ENCODE measurements around the gene PFN1.
A peak's percentile ranks its signal among the peaks of the same experiment; 100 is the strongest.

Gene PFN1

DNA sequence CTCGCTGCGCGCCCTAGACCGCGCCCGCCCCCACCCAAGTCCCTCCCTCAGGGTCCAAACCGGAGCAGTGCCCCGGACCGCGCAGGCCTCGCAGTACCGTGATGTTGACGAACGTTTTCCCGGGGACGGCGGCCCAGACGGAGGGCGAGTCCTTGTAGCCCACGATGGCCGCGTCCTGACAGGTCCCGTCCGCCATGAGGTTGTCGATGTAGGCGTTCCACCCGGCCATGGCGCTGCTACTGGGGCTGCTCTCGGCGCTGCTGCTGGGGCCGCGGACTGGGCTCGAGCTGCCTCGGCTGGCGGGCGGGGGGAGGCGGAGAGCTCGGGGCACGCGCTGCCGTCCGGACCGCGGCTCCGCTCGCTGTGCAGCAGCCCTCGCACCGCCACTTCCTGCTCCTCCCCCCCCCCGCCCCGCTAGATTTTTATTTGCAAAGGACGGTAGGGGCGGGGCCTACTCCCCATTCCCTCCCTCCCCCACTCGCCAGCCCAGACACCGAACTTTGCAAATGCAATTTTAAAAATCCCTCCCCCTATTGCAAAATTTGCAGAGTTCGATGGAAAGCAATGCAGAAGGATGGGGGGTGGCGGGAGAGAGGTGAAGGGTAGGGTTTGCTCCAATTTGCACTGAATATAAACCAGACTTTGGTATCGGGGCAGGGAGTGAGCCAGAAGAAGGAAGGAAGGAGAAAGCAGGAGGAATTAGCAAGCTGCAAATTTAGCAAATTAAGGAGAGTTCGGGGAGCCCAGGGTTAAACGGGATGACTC, at the start of gene PFN1:
Gene PFN1 (minus strand): TSS at position 365 of the 765 bp plus-strand sequence. CDS start 136 bp downstream, at position 229.
- TF ChIP-seq, protein P1, sequence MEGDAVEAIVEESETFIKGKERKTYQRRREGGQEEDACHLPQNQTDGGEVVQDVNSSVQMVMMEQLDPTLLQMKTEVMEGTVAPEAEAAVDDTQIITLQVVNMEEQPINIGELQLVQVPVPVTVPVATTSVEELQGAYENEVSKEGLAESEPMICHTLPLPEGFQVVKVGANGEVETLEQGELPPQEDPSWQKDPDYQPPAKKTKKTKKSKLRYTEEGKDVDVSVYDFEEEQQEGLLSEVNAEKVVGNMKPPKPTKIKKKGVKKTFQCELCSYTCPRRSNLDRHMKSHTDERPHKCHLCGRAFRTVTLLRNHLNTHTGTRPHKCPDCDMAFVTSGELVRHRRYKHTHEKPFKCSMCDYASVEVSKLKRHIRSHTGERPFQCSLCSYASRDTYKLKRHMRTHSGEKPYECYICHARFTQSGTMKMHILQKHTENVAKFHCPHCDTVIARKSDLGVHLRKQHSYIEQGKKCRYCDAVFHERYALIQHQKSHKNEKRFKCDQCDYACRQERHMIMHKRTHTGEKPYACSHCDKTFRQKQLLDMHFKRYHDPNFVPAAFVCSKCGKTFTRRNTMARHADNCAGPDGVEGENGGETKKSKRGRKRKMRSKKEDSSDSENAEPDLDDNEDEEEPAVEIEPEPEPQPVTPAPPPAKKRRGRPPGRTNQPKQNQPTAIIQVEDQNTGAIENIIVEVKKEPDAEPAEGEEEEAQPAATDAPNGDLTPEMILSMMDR (IDR thresholded peaks at IDR 0.05), result no peak
- peak within 1 kb of the TSS; percentile 92 for H3K27ac ChIP-seq
- H3K79me2 ChIP-seq, result peaks cover 4% of the 10 kb centered on the region
- H3K9ac ChIP-seq, result peak within 1 kb of the TSS; percentile 94
- H3K9me3 ChIP-seq (ENCODE audit: control insufficient read depth, low read length), result no peaks in the 10 kb centered on the region
- peak within 1 kb of the TSS; percentile 79 for H3K4me2 ChIP-seq (ENCODE audit: low read length)
- no peaks in the 10 kb centered on the region for H3K36me3 ChIP-seq (ENCODE audit: control insufficient read depth, insufficient read depth, low read length)
- H3K4me1 ChIP-seq, result peaks cover 11% of the 10 kb centered on the region
- no peaks in the 10 kb centered on the region for H3K27me3 ChIP-seq (ENCODE audit: control insufficient read depth, insufficient read depth, low read length)
- H2AFZ ChIP-seq, result peak within 1 kb of the TSS; percentile 92
- H3K4me3 ChIP-seq (ENCODE audit: low read depth, low read length), result peak within 1 kb of the TSS; percentile 98

DNA sequence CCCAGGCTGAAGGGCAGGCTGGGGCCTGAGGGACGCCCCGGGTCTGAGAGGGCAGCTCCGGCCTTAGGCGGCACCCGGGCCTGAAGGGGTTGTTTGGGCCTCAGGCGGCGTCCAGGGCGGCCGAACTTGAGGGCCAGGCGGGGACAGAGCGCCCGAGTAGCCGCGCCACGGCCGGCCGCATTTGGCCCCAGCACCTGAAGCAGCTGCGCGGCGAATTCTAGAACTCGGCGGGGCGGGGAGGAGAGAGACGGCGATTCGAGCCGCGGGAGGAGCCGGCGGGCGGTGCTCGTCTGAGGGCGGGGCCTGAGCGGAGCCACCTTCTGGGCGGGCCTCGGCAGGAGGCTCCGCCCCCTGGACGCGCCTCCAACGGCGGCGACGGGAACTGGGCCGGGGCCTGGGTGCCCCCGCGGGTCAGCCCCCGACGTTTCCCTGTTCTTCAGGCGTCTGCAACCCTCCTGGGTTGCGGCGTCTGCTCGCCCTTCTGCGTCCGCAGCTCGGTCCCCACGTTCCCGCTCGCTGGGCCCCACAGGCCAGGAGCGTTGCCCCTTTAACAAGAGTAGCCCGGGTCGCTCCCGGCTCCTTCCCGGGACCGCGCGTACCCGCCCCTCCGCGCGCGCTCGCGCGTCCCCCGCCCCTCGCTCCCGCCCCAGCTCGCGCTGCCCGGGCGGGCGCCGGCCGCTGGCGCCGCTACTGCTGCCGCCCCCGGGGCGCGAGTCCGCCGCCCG, 49.1 kb upstream of the PFN1 start, which contains the start of the genes INCA1 and KIF1C:
Gene INCA1 (minus strand): TSS at position 221 of the 725 bp plus-strand sequence. CDS start 3,085 bp downstream, outside the sequence.
Gene KIF1C (plus strand): TSS at position 649 of the 725 bp plus-strand sequence. CDS start 2,297 bp downstream, outside the sequence.
- Histone ChIP-seq H3K4me2 (ENCODE audit: low read length) (peak within 1 kb of the TSS; percentile 95), H3K4me1 (peaks cover 5% of the 10 kb centered on the region), H2AFZ (peak within 1 kb of the TSS; percentile 89), H3K36me3 (ENCODE audit: control insufficient read depth, insufficient read depth, low read length) (no peaks in the 10 kb centered on the region), H3K27ac (peak within 1 kb of the TSS; percentile 83), H3K9ac (peak within 1 kb of the TSS; percentile 69), H3K27me3 (ENCODE audit: control insufficient read depth, insufficient read depth, low read length) (no peaks in the 10 kb centered on the region), H3K79me2 (no peaks in the 10 kb centered on the region), H3K4me3 (ENCODE audit: low read depth, low read length) (peak within 1 kb of the TSS; percentile 88), H3K9me3 (ENCODE audit: control insufficient read depth, low read length) (no peaks in the 10 kb centered on the region)
- TF ChIP-seq, protein P1 (IDR thresholded peaks at IDR 0.05), result peak; percentile 6

DNA sequence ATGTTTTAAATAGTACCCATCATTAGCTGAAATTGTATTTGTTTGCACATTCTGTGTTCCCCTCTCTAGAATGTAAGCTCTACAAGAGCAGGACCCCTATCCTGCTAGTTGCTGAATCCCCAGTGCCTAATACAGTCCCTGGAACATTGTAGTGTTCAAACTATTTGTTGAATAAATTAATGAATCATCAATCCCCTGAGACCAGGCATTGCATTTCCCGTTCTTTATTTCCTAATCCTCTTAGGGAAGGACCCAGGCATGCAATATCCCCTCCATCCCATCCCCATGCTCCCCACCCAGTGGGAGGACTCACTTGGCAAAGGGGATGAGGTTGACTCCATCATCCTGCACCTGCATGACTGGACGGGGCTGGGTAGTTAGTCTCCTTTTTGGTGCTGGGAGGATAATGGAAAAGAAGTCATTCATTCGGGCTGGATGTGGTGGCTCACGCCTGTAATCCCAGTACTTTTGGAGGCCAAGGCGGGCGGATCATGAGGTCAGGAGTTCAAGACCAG, 45.8 kb upstream of the PFN1 start:
- H3K4me3 ChIP-seq (ENCODE audit: low read depth, low read length), result no peak overlapping the region
- no peaks in the 10 kb centered on the region for H3K9me3 ChIP-seq (ENCODE audit: control insufficient read depth, low read length)
- H3K36me3 ChIP-seq (ENCODE audit: control insufficient read depth, insufficient read depth, low read length), result no peaks in the 10 kb centered on the region
- no peak overlapping the region for H2AFZ ChIP-seq
- no peaks in the 10 kb centered on the region for H3K27me3 ChIP-seq (ENCODE audit: control insufficient read depth, insufficient read depth, low read length)
- no peak overlapping the region for H3K4me2 ChIP-seq (ENCODE audit: low read length)
- no peak overlapping the region for H3K9ac ChIP-seq
- H3K4me1 ChIP-seq, result peaks cover 5% of the 10 kb centered on the region
- no peaks in the 10 kb centered on the region for H3K79me2 ChIP-seq
- no peak overlapping the region for H3K27ac ChIP-seq
- TF ChIP-seq, protein P1 (IDR thresholded peaks at IDR 0.05), result no peak

DNA sequence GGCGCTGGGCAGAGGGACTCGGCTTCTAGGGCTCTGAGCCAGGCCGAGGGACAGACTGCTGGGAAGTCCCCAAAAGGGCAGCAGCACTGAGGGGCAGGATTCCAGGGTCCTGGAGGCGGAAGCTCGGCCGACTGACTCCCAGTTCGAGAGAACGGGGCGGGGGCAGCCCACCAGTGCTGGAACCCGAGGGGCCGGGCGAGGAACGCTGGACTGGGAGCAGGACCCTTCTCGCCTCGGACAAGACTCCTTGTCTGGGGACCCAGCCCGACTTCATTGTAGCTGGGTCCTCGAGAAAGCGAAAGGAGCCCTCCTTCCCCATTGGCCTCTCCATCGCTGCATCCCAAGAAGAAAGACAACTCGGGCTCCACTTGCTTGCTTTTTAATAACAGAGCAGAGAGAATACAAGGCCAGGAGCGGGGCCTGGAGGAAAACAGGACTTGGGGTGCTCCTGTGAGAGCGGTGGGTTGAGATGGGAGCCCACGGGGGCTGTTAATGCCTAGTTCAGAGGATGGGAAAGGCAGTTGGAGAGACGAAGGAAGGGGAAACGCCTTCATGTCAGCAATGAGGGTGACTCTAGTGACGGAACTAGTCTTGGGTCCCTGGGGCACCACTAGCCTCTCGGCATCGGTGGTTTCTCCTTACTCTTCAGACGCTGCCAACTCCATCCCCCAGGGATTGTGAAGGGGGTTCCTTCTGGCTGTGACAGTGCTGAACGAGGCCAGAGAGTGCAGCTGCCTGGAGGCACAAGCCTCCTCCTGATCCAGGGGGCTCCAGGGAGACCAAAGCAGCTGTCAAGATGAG, 39.6 kb upstream of the PFN1 start:
- H2AFZ ChIP-seq, result peak overlapping the region; percentile 81
- H3K4me1 ChIP-seq, result peaks cover 9% of the 10 kb centered on the region
- peak overlapping the region; percentile 76 for H3K27ac ChIP-seq
- TF ChIP-seq, protein P1 (IDR thresholded peaks at IDR 0.05), result no peak
- no peaks in the 10 kb centered on the region for H3K9me3 ChIP-seq (ENCODE audit: control insufficient read depth, low read length)
- no peaks in the 10 kb centered on the region for H3K27me3 ChIP-seq (ENCODE audit: control insufficient read depth, insufficient read depth, low read length)
- peak overlapping the region; percentile 90 for H3K4me2 ChIP-seq (ENCODE audit: low read length)
- H3K79me2 ChIP-seq, result peaks cover 2% of the 10 kb centered on the region
- H3K36me3 ChIP-seq (ENCODE audit: control insufficient read depth, insufficient read depth, low read length), result no peaks in the 10 kb centered on the region
- peak overlapping the region; percentile 87 for H3K4me3 ChIP-seq (ENCODE audit: low read depth, low read length)
- peak overlapping the region; percentile 74 for H3K9ac ChIP-seq
